ENCODE measurements around the gene PLGRKT. TPM values are rescaled to one million over a fixed set of nuclear protein-coding genes. Genes with fewer than 3 reads are reported as not detected.
"Not testable (repeated sequence)": the region's sequence is repeated elsewhere in the genome, so short reads cannot be mapped to it uniquely, and the experiment has no call there.

PLGRKT gene
- total RNA-seq, 1 experiment from 2014 or later: 11.5 TPM

- DNase-seq (ENCODE audit: low spot score): no peak
These were observed 55.2 kb downstream of the PLGRKT start for GRCh38 chr9:5382479-5382878.

GRCh38 chr9:5375790-5376477, 61.8 kb downstream of the PLGRKT start:
- no peak for DNase-seq (ENCODE audit: low spot score)

DNA sequence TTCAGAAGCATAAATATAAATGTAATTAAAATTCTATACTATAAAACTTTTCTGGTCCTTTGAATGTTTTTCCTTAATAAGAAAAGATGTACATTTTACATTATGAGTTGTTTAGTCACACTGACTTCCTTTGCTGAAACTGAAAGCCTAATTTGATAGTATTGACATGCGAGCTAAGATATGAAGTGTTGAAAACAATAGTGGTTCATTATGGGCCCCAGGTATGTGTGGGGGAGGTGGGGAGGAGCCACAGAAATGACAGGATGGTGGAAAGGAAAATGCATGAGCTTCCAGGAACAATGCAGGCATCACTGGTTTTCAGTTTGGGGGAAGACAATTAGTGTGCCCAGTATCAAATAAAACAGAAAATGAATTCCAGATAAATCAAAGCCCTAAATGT, 62.6 kb downstream of the PLGRKT start:
- no peak for DNase-seq (ENCODE audit: low spot score)

GRCh38 chr9:5364294-5365024, 73.3 kb downstream of the PLGRKT start:
- no peak for DNase-seq (ENCODE audit: low spot score)

DNA sequence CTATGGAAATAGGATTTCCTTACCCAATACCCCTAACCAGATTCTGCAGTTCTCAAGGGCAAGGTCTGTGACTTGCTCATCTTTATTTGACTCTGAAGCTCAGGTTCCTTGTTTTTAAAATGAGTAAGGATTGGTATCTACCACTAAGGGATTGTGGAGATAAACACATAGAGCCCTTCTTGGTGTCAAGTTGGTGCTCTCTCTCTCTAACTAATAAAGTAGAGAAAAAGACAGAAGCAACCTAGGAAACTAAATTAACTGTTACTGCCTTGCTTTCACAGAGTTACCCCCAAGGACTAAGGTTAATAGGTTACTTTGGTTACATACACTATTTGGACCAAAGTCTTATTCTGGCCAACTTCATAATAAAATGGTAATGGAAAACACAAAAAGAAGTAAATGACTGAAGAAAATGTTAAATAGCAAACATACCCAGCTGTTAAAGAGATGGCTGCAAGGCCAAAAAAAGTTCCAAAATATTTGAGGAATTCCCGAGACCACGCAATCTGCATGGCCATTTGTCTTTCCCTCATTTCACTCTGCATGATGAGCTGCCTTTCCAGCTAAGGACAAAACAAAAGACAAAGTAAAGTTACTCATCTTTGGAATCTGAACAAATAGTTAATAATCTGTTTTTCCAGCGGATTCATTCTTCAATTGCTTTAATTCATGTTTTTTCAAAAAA, 76.3 kb downstream of the PLGRKT start:
- no peak for DNase-seq (ENCODE audit: low spot score)

DNA sequence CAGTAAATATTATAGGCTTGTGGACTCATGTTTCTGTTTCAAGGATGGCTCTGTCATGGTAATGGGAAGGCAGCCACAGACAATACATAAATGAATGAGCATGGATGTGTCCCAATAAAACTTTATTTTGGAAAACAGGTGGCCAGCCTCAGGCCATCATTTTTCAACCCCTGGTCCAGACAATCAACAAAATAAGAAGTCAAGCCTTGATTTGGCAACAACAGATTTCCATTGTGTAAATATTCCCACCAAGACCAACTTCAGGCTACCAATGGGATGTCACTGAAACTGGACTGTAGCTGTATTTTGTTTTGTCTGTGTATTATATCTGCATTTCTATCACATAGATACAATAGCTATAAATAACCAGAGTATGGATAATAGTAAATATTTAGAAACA, 77.4 kb downstream of the PLGRKT start:
- DNase-seq (ENCODE audit: low spot score): no peak

GRCh38 chr9:5357431-5358105, 80.2 kb downstream of the PLGRKT start:
- no peak for DNase-seq (ENCODE audit: low spot score)

DNA sequence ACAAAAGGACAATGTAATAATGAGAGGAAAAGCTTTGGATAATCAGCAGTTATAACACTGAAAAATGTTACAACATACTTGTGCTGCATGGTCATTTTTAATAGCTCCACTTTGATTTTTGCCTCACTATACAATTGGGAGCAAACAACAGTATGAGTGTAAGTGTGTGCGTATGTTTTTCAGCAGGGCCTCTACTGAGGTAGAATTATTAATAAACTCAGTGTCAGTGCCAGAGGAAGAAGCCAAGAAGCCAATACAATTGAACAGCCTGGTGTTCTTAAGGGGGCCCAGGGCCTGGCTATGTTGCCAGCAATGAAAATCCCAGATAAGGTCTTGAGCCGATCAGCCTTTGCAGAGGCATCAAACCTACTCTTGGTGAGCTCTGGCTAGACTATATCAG, 81.9 kb downstream of the PLGRKT start:
- DNase-seq (ENCODE audit: low spot score): no peak

GRCh38 chr9:5355226-5355625, 82.5 kb downstream of the PLGRKT start:
- DNase-seq (ENCODE audit: low spot score): no peak

DNA sequence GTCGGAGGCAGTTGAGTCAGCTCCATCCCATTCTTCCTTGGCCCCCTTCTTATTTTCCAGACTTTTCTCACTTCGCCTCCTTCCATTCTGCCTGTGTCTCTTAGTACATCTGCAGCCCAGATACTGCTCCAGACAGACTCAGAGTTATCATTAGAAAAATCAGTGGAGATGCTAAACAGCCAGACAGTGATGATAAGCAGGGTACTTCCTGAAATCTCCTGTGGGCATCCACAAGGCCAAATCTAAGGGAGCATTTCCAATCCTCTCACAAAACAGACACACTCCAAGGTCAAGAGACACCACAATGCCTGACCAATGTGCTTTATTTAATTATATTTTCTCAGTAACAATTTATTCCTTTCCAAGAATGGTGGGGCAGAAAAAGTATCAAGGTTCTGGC, 83.5 kb downstream of the PLGRKT start:
- DNase-seq (ENCODE audit: low spot score): no peak

GRCh38 chr9:5352637-5353248, 85.0 kb downstream of the PLGRKT start:
- no peak for DNase-seq (ENCODE audit: low spot score)

- DNase-seq (ENCODE audit: low spot score): not testable (repeated sequence)
These were observed 98.4 kb downstream of the PLGRKT start, which contains the start of gene RLN1 for GRCh38 chr9:5338992-5339981. TSS of gene RLN1 (minus strand) at chr9:5339876. CDS start at chr9:5339746, 130 bp downstream.

DNA sequence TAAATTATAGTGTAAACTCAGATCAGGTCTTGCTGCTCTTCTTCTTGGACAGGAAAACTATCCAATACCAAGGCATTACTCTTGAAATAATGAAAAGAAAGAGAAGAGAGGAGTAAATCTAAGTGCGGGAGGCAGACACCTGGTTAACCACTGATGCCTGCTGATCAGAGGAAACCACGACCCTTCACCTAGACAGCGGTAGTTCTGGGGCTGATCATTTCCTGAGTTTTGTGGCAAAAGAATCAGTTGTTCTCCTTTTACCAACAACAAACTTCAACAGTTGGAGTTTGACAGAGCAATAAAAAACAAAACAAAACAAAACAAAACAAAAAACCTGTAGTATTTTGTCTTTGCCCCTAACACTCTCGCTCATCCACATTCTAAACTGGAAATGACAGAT, 101.0 kb downstream of the PLGRKT start:
- DNase-seq (ENCODE audit: low spot score): no peak

DNA sequence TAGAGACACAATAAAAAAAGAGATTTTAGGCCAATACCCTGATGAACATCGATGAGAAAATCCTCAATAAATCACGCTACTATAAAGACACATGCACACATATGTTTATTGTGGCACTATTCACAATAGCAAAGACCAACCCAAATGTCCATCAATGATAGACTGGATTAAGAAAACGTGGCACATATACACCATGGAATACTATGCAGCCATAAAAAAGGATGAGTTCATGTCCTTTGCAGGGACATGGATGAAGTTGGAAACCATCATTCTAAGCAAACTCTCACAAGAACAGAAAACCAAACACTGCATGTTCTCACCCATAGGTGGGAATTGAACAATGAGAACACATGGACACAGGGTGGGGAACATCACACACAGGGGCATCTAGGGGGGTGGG, 106.4 kb downstream of the PLGRKT start:
- not testable (repeated sequence) for DNase-seq (ENCODE audit: low spot score)

GRCh38 chr9:5326893-5327548, 110.7 kb downstream of the PLGRKT start:
- no peak for DNase-seq (ENCODE audit: low spot score)

GRCh38 chr9:5326187-5326586, 111.5 kb downstream of the PLGRKT start:
- no peak for DNase-seq (ENCODE audit: low spot score)

DNA sequence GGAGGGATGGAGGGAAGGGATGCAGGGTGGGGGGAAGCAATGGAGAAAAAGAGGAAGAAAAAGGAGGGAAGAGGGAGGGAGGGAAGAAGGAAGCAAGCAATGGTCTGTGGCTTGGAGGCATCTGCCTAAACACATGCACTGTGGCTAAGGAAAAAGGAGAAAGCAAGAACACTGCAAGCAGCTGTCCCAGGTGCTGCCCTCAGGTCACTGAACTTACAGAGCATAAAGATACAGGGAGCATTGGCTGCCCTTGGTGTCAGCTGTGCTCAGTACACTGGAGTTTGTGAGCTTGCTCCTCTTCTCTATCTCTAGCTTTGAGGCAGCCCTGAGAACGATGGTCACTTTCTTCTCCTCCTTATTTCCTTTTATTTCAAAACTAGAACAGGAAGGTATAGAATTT, 116.1 kb downstream of the PLGRKT start:
- not testable (repeated sequence) for DNase-seq (ENCODE audit: low spot score)

DNA sequence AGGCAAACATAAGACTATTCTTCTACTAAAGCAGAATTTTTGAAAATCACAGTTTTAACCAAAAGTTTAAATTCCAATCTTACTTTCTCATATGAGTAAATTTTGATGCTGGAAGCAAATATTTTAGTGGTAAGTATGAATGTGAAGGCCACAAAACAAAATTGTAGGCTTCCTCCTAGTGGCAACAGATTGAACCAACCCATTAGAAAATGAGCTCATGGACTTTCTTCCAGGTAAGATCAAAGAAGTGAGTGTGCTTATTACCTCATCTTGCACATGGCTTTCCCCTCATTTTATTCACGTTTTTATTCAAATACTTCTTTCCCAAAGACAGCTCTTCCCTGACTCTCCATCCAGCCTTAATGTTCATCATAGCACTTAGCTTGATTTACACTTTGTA, 116.7 kb downstream of the PLGRKT start:
- DNase-seq (ENCODE audit: low spot score): no peak

GRCh38 chr9:5316406-5316805, 121.3 kb downstream of the PLGRKT start:
- not testable (repeated sequence) for DNase-seq (ENCODE audit: low spot score)

All from A172 (cell line).